Cardiac fibroblast (primary cell): Measurements from ENCODE around the gene OLFM2.
"Not testable (repeated sequence)": the region's sequence is repeated elsewhere in the genome, so short reads cannot be mapped to it uniquely, and the experiment has no call there.

ENCODE experiments used
- DNase-seq, 2 donors: peaks; one replicate each; pipeline versions ENCODE4 v3.0.0 to v3.0.0-alpha.2; 2010; ENCODE audit warnings: low read depth in 2 of 2
- H3K4me3 ChIP-seq, 2 donors: replicated peaks in 1 of 2; 1 replicate in 1 of 2; 2 replicates in 1 of 2; pipeline ENCODE4 v1.5.1; 2011; ENCODE audit warnings: low read depth in 2 of 2, low read length in 2 of 2, mild to moderate bottlenecking in 2 of 2, moderate library complexity in 1 of 2
- TF ChIP-seq, protein P1 (sequence below): IDR thresholded peaks from one replicate; pipeline ENCODE4 v1.5.1; 2011; ENCODE audit warnings: low read depth, mild to moderate bottlenecking, low read length, inconsistent platforms

The OLFM2 gene

DNA sequence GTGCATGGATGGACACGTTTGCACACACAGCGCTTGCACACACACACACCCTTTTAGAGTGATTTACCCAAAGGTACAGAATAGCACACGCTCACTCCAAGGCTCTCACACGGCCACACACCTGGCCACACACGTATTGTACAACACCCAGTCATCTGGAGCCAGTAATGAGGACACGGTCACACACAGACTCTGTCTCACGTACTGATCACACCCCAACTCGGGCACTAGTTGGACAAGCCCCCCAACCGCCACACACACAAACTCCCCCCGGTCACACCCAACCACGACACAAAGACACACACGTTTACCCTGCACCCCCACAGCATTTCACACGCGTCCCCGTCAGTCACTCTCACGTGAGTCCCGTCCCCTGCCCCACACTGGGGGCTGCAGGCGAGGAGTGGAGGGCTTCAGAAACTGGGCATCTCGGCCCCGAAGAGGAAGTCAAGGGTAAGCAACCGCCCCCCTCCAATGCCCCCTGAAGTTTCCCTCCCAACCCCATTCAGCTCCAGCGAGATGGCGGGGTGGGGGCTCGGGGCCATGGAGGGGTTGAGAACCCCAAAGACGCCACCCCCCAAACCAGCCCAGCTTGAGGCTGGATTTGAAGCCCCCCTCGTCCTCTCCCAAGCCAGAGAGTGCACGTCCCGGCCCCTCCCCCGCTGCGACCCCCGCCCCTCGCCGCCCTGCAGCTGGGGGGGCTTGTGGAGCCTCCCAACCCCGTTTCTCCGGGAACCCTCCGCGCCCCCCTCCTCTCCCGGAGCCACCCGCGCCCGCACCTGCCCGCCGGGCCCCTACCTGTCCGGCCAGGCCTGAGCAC, 599 bp downstream of the OLFM2 start:
- TF ChIP-seq, protein P1, sequence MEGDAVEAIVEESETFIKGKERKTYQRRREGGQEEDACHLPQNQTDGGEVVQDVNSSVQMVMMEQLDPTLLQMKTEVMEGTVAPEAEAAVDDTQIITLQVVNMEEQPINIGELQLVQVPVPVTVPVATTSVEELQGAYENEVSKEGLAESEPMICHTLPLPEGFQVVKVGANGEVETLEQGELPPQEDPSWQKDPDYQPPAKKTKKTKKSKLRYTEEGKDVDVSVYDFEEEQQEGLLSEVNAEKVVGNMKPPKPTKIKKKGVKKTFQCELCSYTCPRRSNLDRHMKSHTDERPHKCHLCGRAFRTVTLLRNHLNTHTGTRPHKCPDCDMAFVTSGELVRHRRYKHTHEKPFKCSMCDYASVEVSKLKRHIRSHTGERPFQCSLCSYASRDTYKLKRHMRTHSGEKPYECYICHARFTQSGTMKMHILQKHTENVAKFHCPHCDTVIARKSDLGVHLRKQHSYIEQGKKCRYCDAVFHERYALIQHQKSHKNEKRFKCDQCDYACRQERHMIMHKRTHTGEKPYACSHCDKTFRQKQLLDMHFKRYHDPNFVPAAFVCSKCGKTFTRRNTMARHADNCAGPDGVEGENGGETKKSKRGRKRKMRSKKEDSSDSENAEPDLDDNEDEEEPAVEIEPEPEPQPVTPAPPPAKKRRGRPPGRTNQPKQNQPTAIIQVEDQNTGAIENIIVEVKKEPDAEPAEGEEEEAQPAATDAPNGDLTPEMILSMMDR: no peak
- peak overlapping the region in 1 of 2 donors; percentile 5 for H3K4me3 ChIP-seq
- no peak for DNase-seq

DNA sequence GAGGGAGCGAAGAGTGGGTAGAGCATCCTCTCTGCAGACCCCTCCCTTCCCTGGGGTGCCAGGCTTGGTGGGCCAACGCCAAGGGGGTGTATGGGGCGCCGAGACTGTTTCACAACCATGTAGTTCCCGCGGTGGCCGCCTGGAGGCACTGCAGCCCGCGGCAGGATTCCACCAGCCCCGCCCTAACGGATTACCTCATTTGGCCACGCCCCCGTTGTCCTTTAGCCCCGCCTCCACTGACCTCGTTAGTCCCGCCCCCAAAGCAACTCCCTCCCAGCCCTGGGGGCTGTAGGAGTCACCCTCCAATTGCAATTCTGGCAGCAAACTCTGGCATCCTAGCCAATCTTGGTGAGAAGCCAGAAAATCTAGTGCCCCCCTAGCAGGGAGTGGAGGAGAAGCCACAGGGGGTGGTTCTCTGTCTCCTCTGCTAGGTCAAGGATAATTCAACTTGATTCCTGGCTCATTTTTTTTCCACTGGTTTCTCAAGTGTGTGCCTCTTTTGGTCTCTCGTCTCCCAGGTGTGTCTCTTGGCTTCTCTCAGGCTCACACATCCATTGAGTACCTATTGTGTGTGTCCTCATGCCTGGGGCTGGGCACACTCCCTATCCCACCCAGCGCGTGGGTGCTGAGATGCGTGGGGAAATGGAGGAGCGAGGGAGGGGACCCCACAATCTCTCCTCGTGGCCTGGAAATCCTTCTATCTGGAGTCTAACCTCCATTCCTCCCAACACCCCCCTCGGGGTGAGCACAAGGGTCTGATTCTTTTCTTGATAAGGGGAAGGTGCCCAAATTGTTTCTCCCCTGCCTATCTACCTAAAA, 2.0 kb downstream of the OLFM2 start:
- H3K4me3 ChIP-seq: no peak overlapping the region
- DNase-seq: peak; percentile 74 to 82
- TF ChIP-seq, protein P1: peak; percentile 92

DNA sequence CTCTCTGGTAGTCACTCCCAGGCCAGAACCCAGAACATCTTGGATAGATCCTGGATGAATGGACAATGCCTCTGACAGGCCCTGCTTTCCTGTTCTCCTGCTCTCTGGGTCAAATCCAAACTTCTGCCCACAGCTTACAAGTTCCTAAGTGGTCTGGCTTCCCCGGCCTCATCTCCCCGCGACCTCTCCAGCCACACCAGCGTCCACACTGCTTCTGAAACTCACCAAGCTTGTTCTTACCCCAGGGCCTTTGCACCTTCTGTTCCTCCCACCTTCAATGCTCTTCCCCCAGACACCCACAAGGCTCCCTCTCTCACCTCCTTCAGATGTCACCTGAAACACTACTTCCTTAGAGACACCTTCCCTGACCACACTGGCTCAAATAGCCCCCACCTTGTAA, 3.5 kb downstream of the OLFM2 start:
- H3K4me3 ChIP-seq: no peak overlapping the region
- DNase-seq: no peak
- TF ChIP-seq, protein P1: no peak

DNA sequence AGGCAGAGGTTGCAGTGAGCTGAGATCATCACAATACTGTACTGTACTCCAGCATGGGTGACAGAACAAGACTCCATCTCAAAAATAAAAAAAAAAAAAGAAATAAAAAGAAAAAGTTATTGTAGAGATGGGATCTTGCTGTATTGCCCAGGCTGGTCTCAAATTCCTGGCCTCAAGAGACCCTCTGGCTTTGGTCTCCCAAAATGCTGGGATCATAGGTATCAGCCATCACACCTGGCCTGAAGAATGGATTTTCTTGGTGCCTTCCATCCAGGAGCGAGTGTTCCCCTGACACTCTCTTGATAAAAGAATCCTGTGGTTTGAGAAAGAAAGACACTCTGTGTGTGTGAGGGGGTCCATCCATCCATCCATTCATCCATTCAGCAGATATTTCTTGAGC, 4.7 kb downstream of the OLFM2 start:
- TF ChIP-seq, protein P1: no peak
- H3K4me3 ChIP-seq: no peak overlapping the region
- DNase-seq: no peak

DNA sequence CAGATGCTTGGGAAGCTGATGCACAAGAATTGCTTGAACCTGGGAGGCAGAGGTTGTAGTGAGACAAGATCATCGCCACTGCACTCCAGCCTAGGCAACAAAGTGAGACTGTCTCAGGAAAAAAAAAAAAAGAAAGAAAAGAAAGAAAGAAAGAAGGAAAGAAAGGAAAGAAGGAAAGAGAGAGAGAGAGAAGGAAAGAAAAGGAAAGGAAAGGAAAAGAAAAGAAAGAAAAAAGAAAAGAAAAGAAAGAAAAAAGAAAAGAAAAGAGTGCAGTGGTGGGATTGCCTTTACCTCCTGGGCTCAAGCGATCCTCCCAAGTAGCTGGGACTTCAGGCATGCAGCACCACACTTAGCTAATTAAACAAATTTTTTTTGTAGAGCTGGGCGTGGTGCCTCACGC, 12.9 kb downstream of the OLFM2 start:
- H3K4me3 ChIP-seq: no peak overlapping the region
- TF ChIP-seq, protein P1: no peak
- DNase-seq: no peak

DNA sequence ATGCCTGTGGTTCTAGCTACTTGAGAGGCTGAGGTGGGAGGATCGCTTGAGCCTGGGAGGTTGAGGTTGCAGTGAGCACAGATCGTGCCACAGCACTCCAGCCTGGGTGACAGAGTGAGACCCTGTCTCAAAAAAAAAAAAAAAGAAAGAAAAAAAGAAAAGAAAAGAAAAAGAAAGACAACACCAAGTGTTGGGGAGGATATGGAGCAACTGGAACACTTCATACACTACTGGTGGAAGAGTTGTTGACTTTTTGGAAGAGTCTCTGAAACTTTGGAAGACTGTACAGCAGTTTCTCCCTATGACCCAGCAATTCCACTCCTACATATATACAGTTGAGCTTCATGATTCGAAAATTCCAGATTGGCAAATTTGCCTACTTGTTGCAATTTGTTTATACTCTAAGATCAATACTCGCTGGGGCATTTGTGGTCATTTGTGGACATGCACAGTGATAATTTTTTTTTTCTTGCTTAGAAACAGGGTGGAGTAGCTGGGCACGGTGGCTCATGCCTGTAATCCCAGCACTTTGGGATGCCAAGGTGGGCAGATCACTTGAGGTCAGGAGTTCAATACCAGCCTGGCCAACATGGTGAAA, 13.4 kb downstream of the OLFM2 start:
- DNase-seq, H3K4me3 ChIP-seq: not testable (repeated sequence)

DNA sequence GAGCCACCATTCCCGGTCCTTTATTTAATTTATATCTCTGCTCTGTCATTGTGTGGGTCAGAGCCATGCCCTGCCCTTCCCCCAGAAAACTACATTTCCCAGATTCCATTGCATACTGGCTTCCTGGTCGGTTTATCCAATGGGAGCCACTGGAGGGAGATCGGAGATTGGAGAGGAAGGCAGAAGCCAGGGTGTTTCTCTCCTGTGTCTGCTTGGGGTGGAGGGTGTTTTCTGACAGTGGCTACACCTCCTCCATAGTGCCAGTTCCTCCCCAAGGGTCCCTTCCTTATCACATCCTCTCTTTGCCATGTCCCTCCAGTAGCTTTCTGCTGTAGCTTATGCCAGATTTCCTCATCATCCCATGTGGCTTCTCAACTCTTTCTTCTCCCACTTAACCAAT, 19.0 kb downstream of the OLFM2 start:
- no peak overlapping the region for H3K4me3 ChIP-seq
- TF ChIP-seq, protein P1: peak; percentile 5
- peak; percentile 63 to 70 for DNase-seq
